Measurements from ENCODE around the gene ACTG2.

DNA sequence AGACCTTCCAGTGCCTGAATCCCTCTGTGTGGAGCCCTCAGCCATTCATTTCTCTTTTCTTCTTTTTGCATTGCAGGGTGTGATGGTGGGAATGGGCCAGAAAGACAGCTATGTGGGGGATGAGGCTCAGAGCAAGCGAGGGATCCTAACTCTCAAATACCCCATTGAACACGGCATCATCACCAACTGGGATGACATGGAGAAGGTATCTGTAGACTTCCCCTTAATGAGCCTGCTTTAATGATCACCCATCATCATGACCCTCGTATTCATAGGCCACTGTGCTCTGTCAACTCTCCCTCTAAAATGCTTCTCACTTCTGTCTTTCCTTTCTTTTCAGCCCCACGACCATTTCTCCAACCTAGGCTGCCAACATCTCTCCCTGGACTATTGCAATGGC lies 9.5 kb downstream of the ACTG2 start:
- TF ChIP-seq, protein P1, sequence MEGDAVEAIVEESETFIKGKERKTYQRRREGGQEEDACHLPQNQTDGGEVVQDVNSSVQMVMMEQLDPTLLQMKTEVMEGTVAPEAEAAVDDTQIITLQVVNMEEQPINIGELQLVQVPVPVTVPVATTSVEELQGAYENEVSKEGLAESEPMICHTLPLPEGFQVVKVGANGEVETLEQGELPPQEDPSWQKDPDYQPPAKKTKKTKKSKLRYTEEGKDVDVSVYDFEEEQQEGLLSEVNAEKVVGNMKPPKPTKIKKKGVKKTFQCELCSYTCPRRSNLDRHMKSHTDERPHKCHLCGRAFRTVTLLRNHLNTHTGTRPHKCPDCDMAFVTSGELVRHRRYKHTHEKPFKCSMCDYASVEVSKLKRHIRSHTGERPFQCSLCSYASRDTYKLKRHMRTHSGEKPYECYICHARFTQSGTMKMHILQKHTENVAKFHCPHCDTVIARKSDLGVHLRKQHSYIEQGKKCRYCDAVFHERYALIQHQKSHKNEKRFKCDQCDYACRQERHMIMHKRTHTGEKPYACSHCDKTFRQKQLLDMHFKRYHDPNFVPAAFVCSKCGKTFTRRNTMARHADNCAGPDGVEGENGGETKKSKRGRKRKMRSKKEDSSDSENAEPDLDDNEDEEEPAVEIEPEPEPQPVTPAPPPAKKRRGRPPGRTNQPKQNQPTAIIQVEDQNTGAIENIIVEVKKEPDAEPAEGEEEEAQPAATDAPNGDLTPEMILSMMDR (IDR thresholded peaks at IDR 0.05): no peak
- no peak for TF ChIP-seq POLR2A (IDR thresholded peaks at IDR 0.05)

All from gastroesophageal sphincter (tissue), 3 donors.